Ureter (tissue), 1 donor: ENCODE data around the gene KRTAP10-11. TPM values are rescaled to one million over a fixed set of nuclear protein-coding genes. Genes with fewer than 3 reads are reported as not detected.
"Not testable (repeated sequence)": the region's sequence is repeated elsewhere in the genome, so short reads cannot be mapped to it uniquely, and the experiment has no call there.

Experiments
- DNase-seq: peaks from one replicate; pipeline ENCODE4 v3.0.0-alpha.2; 2020; ENCODE audit warnings: low spot score
- total RNA-seq: library from RNA; stranded (reverse); gene quantifications from one replicate; pipeline ENCODE4 v1.2.4, GENCODE V29; 2023
- donor health status: DM: yes; HTN: yes; CAD: no.

Gene KRTAP10-11, protein sequence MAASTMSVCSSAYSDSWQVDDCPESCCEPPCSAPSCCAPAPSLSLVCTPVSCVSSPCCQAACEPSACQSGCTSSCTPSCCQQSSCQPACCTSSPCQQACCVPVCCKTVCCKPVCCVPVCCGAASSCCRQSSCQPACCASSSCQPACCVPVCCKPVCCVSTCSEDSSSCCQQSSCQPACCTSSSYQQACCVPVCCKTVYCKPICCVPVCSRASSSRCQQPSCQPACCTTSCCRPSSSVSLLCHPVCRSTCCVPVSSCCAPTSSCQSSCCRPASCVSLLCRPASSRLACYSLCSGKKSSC
- total RNA-seq = not detected

- not testable (repeated sequence) for DNase-seq
Observed at GRCh38 chr21:44646366-44647221, at the start of gene KRTAP10-11. Gene KRTAP10-11, plus strand, starts transcription at chr21:44646414. Its CDS starts 45 bp downstream, at chr21:44646459.

DNA sequence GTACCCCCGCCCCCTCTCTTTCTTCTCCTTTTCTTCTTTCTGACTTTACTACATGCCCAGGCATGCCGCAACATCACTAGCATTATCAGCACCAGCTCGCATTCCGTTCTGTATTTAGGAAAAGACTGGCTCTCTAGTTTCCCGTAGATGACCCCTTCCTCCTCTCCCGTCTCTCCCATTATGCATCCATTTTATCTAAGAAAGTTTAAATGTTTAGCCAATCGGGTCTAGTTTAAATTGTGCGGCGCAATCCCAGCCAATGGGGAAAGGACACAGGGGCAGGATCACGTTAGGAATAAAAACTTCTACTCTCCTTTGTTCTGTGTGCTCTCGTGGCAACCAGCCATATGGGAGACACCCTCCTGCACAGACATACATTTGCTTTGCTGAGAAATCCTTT lies 48.2 kb upstream of the KRTAP10-11 start:
- no peak for DNase-seq

- DNase-seq = no peak
Observed at GRCh38 chr21:44599264-44600029, 46.8 kb upstream of the KRTAP10-11 start.

DNA sequence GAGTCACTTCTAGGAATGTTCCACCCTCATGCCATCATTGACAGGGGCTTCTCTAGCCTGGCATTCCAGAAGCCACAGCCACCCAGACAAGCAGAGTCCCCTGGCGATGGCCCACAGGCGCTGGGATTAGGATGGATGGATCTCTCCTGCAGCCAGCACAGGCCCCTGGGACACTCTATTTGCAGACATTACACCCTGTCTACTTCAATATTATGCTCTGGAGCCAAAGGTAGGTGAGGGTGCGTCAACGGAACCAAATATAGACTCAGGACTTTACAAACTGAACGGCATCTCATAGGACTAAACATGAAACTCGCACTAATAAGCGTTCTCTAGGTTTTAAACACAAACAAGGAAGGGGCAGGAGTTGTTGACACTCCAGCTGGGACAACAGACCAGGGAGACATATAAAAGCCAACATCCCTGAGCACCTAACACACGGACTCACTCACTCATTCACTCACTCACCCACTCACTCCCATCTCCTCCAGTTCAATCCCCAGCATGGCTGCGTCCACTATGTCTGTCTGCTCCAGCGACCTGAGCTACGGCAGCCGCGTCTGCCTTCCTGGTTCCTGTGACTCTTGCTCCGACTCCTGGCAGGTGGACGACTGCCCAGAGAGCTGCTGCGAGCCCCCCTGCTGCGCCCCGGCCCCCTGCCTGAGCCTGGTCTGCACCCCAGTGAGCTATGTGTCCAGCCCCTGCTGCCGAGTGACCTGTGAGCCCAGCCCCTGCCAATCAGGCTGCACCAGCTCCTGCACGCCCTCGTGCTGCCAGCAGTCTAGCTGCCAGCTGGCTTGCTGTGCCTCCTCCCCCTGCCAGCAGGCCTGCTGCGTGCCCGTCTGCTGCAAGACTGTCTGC lies 45.9 kb upstream of the KRTAP10-11 start, which contains the start of gene KRTAP10-7:
Gene KRTAP10-7 (plus strand): TSS at position 480 of the 861 bp plus-strand sequence. CDS start 25 bp downstream, at position 505.
- DNase-seq = not testable (repeated sequence)

DNA sequence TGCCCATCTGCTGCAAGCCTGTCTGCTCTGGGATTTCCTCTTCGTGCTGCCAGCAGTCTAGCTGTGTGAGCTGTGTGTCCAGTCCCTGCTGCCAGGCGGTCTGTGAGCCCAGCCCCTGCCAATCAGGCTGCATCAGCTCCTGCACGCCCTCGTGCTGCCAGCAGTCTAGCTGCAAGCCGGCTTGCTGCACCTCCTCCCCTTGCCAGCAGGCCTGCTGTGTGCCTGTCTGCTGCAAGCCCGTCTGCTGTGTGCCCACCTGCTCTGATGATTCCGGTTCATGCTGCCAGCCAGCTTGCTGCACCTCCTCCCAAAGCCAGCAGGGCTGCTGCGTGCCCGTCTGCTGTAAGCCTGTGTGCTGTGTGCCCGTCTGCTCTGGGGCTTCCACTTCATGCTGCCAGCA lies 45.1 kb upstream of the KRTAP10-11 start:
- not testable (repeated sequence) for DNase-seq

- DNase-seq = no peak
Observed at GRCh38 chr21:44601596-44602462, 44.4 kb upstream of the KRTAP10-11 start.

- no peak for DNase-seq
Observed at GRCh38 chr21:44602463-44602850, 43.8 kb upstream of the KRTAP10-11 start.

DNA sequence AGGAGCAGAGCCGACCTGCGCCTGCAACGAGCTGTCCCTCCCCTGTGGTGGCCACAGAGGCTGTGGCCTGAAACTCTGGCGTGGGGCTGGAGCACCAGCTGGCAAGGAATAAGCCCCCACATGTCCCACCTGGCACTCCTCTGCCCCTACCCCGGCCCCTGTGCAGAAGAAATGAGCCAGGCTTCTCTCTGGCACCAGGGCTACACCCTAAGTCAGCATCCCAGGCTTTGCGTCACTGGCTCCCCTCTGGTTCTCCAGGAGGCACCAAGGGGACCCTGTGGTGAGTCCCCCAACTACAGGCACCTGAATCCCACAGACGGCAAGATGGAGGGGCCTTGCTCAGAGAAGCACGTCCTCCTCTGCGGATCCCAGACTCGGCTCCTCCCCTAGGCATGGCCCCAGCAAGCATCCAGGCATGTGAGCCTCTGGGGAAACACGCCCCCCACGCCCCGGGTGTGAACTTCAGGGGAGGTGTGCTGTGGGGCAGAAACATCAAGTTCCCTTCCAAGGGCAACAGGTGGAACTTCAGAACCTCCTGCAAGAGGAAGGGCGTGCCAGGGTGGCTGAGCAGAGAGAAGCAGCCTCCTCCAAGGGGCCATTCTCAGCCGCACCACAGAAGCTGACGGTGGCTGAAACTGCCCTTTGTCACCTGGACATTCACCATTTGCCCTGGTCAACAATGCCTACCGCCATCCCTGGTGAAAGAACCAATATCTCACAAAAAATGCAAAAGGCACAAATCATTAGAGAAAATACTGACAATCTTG lies 42.9 kb upstream of the KRTAP10-11 start:
- DNase-seq = no peak

DNA sequence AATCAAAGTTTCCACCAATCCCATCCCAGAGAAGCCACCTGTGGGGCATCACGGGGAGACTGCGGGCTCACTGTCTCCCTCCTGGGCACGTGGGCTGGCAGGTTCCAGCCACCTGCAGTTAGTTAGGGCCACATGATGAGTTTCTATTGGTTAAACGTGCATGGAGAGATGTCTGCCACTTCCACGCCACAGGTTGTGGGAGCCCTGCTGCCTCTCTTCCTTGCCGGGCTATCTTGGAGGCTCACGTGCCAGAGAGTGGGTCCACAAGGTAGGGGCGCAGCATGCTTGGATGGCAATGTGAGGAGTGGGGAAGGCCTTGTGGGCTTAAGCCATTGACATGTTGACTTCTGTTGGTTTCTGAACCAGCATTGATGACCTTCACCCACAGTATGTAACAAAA lies 42.3 kb upstream of the KRTAP10-11 start:
- no peak for DNase-seq

- DNase-seq = no peak
Observed at GRCh38 chr21:44606495-44606894, 39.7 kb upstream of the KRTAP10-11 start.

GRCh38 chr21:44609193-44609592 lies 37.0 kb upstream of the KRTAP10-11 start:
- DNase-seq = no peak

DNA sequence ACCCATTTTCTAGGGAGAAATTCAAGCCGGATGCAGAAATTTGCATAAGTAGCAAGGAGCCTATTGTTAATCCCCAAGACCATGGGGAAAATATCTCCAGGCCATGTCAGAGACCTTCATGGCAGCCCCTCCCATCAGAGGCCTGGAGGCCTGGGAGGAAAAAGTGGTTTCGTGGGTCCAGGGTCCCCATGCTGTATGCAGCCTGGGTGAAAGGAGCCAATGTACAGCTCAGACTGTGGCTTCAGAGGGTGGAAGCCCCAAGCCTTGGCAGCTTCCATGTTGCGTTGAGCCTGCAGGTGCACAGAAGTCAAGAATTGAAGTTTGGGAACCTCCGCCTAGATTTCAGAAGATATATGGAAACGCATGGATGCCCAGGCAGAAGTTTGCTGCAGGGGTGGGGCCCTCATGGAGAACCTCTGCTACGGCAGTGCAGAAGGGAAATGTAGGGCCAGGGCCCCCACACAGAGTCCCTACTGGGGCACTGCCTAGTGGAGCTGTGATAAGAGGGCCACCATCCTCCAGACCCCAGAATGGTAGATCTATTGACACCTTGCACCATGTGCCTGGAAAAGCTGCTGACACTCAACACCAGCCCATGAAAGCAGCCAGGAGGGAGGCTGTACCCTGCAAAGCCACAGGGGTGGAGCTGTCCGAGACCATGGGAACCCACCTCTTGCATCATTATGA lies 35.9 kb upstream of the KRTAP10-11 start:
- DNase-seq = not testable (repeated sequence)

- DNase-seq = no peak
Observed at GRCh38 chr21:44611551-44611950, 34.7 kb upstream of the KRTAP10-11 start.

- DNase-seq = no peak
Observed at GRCh38 chr21:44612029-44612486, 34.2 kb upstream of the KRTAP10-11 start, which contains the start of gene KRTAP10-8. Gene KRTAP10-8, plus strand, starts transcription at chr21:44612079. Its CDS starts 22 bp downstream, at chr21:44612101.

DNA sequence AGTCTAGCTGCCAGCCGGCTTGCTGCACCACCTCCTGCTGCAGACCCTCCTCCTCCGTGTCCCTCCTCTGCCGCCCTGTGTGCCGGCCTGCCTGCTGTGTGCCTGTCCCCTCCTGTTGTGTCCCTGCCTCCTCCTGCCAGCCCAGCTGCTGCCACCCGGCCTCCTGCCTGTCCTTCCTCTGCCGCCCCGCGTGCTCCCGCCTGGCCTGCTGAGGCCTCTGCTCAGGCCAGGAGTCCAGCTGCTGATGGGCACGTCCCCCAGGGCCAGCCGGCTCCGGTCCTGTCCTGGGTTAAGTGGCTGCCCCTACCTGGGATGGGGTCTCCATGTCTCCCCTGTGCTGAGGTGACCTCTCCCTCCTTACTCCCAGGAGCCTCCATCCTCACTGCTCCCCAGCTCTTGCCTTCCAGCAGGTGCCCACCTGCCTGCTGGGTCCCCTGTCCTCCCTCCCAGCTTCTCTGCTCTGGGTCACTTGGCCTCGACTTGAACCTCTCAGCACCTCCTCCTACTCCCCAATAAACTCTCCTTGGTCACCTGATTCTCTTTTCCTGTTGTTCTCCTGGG lies 33.5 kb upstream of the KRTAP10-11 start:
- DNase-seq = no peak

- DNase-seq = peak; percentile 36
Observed at GRCh38 chr21:44613386-44614155, 32.6 kb upstream of the KRTAP10-11 start.

- DNase-seq = no peak
Observed at GRCh38 chr21:44614161-44614631, 32.0 kb upstream of the KRTAP10-11 start.
